Tibial nerve (tissue), 4 donors: Measurements from ENCODE around the gene TTC21B. TPM values are rescaled to one million over a fixed set of nuclear protein-coding genes. Genes with fewer than 3 reads are reported as not detected.

Source experiments
- DNase-seq, 2 donors: peaks; one replicate each; pipeline ENCODE4 v3.0.0-alpha.2; 2019; ENCODE audit warnings: low spot score in 2 of 2
- H3K27ac ChIP-seq, 4 donors: fragments of 200-600 bp; sonication (generic) in 3 of 4; one replicate each; pipeline ENCODE4 v1.5.1; 2017 to 2019; ENCODE audit warnings: mild to moderate bottlenecking in 1 of 4
- H3K27me3 ChIP-seq, 2 donors: fragments of 200-600 bp; sonication (generic) in 1 of 2; one replicate each; pipeline versions ENCODE4 v1.5.1 to v1.6.0; 2017 to 2019
- H3K36me3 ChIP-seq, 3 donors: fragments of 200-600 bp; sonication (generic); one replicate each; pipeline ENCODE4 v1.5.1; 2018 to 2019
- H3K4me1 ChIP-seq, 4 donors: fragments of 200-600 bp; sonication (generic) in 3 of 4; one replicate each; pipeline ENCODE4 v1.5.1; 2017 to 2019
- H3K4me3 ChIP-seq, 4 donors: fragments of 200-600 bp; sonication (generic) in 3 of 4; one replicate each; pipeline ENCODE4 v1.5.1; 2017 to 2019; ENCODE audit warnings: mild to moderate bottlenecking in 1 of 4, moderate library complexity in 1 of 4
- H3K9me3 ChIP-seq, 4 donors: fragments of 200-600 bp; sonication (generic) in 3 of 4; one replicate each; pipeline ENCODE4 v1.5.1; 2017 to 2019
- EP300 ChIP-seq, 2 donors: sonication (generic); formaldehyde crosslinking; IDR thresholded peaks; one replicate each; pipeline ENCODE4 v1.6.1; 2017; ENCODE audit warnings: antibody characterized with exemption in 2 of 2, mild to moderate bottlenecking in 1 of 2
- POLR2A ChIP-seq, 2 donors: fragments of 450-650 bp; IDR thresholded peaks; one replicate each; pipeline ENCODE4 v1.6.1; 2017; ENCODE audit warnings: antibody characterized with exemption in 2 of 2, mild to moderate bottlenecking in 2 of 2, moderate library complexity in 2 of 2
- WGBS, 2 donors: methylation state at CpG; one replicate each; pipeline ENCODE4 v1.1.5; 2018; 5-methylcytosine and 5-hydroxymethylcytosine counted together
- total RNA-seq, 4 donors: library from RNA; depleted of rRNA; stranded (reverse); fragments of >200 nt; gene quantifications; one replicate each; pipeline ENCODE4 v1.1.0, GENCODE V29; 2016
- TF ChIP-seq, protein P1 (sequence below), 5 experiments: fragments of 200-600 bp in 3 of 5; fragments of 450-650 bp in 2 of 5; sonication (generic) in 3 of 5; IDR thresholded peaks; one replicate each; pipeline ENCODE4 v1.5.1; 2016 to 2019; ENCODE audit warnings: antibody characterized with exemption in 5 of 5, mild to moderate bottlenecking in 3 of 5, moderate library complexity in 2 of 5

Gene TTC21B
- 10 to 100 TPM; 39.6 to 58.8 (median 55.9) TPM for total RNA-seq

DNA sequence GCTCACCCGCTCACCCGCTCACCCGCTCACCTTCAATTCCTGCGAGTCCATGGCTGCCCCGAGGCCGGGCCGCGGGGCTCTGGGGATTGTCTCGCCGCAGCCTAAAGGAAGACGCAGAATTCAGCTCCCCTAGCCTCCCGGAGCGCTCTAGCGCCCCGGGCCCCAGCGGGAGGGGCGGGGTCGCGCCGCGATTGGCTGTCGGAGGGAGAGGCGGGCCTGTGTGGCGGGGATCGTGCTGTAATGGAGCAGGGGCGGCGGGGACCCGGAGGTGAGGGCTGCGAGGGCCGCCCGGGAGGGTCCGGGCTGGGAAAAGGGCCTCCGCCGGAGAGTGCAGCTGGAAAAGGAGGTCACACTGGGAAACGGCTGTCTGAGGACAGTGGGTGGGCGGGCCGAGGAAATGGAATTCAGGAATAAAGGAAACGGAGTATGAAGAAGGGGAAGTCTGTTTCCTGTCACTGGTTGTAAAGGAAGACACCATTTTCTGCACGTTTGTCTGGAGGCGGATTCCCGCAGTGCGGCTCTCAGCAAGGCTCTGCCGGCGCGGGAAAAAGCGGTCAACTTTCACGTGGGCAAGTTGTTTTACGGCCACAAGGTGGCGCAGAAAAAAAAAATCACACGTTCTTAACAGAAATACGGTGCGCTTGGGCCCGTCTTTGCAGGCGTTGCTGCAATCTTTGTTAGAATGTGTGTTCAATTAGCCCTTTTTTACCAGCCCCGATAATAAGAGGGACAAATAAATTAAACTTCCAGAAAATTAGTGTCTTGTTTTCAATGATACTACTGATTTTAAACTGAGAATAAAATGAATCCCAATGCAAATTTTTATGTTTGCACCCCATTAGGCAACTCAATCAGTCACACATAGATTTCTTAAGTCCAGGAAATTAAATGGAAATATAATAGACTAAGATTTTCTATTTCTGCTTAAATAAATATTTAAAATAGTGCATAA, at the start of gene TTC21B:
TSS of gene TTC21B (minus strand) at position 122 of the 952 bp plus-strand sequence. CDS start at position 51, 71 bp downstream.
- TF ChIP-seq, protein P1, sequence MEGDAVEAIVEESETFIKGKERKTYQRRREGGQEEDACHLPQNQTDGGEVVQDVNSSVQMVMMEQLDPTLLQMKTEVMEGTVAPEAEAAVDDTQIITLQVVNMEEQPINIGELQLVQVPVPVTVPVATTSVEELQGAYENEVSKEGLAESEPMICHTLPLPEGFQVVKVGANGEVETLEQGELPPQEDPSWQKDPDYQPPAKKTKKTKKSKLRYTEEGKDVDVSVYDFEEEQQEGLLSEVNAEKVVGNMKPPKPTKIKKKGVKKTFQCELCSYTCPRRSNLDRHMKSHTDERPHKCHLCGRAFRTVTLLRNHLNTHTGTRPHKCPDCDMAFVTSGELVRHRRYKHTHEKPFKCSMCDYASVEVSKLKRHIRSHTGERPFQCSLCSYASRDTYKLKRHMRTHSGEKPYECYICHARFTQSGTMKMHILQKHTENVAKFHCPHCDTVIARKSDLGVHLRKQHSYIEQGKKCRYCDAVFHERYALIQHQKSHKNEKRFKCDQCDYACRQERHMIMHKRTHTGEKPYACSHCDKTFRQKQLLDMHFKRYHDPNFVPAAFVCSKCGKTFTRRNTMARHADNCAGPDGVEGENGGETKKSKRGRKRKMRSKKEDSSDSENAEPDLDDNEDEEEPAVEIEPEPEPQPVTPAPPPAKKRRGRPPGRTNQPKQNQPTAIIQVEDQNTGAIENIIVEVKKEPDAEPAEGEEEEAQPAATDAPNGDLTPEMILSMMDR (IDR thresholded peaks at IDR 0.05): peak; percentile 68 to 85 (median 78)
- TF ChIP-seq POLR2A (IDR thresholded peaks at IDR 0.05) (peak; percentile 14 to 80), EP300 (IDR thresholded peaks at IDR 0.05) (peak in 1 of 2 donors; percentile 89)
- 0 to 1% methylated on average over 37 to 49 of the region's 55 CpGs for WGBS, 2 donors

DNA sequence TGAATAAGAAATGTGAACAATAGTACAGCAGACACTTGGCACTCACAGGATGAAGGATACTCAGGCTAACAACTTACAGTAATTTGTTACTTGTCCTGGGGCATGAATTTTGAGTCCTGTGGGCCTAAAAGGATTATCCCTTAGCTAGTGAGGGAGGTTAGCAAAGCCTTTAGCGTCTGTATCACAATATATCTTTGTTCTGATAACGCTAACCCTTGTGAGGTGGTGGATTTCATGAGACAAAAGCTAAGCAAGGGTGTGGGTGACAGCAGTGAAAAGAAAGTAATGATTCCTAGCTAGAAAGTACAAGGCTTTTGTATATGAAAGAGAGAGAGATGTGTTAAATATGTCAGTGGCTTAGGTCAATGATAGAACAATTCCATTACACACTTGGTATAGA, 46.8 kb upstream of the TTC21B start:
- WGBS, 2 donors: 46 to 47% methylated on average over 2 of the region's 2 CpGs
- H3K4me3 ChIP-seq: no peak overlapping the region
- no peak for DNase-seq
- no peaks in the 10 kb centered on the region for H3K36me3 ChIP-seq
- H3K27ac ChIP-seq: no peak overlapping the region
- H3K27me3 ChIP-seq: no peaks in the 10 kb centered on the region
- H3K4me1 ChIP-seq: no peaks in the 10 kb centered on the region
- no peaks in the 10 kb centered on the region for H3K9me3 ChIP-seq
- TF ChIP-seq POLR2A (IDR thresholded peaks at IDR 0.05) (no peak), EP300 (IDR thresholded peaks at IDR 0.05) (no peak)
- TF ChIP-seq, protein P1 (IDR thresholded peaks at IDR 0.05): no peak

More for the DNA sequence above, at the start of gene TTC21B:
- Histone ChIP-seq H3K27me3 (no peaks in the 10 kb centered on the region), H3K4me3 (peak within 1 kb of the TSS; percentile 57 to 88 (median 87)), H3K9me3 (no peaks in the 10 kb centered on the region), H3K36me3 (peaks cover 0 to 5% (median 0%) of the 10 kb centered on the region in 3 donors), H3K27ac (peak within 1 kb of the TSS; percentile 64 to 93 (median 90)), H3K4me1 (peaks cover 0 to 47% (median 15%) of the 10 kb centered on the region in 4 donors)
- DNase-seq: peak; percentile 91 to 92

DNA sequence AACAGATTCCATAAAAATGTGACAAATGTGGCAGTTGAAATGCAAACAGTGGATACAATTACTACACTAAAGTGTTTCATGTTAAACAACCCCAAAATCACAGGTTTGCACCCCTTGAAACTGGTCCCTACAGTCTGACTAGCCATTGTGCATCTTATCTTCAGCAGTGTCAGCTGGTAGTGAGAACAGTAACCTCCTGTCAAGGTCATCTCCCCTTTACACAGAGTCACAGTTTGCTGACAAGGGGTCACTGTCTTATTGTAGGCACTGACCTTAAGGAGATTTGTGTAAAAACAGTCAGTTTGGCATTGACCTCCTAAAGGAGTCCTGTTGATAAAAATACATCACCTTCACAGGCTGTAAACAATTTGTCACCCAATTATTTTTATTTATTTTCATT, 37.3 kb upstream of the TTC21B start:
- no peak overlapping the region for H3K27ac ChIP-seq
- no peaks in the 10 kb centered on the region for H3K36me3 ChIP-seq
- TF ChIP-seq EP300 (IDR thresholded peaks at IDR 0.05) (no peak), POLR2A (IDR thresholded peaks at IDR 0.05) (no peak)
- TF ChIP-seq, protein P1 (IDR thresholded peaks at IDR 0.05): no peak
- H3K27me3 ChIP-seq: no peaks in the 10 kb centered on the region
- peaks cover 0 to 6% (median 0%) of the 10 kb centered on the region in 4 donors for H3K9me3 ChIP-seq
- no peak for DNase-seq
- no peak overlapping the region for H3K4me3 ChIP-seq
- no peaks in the 10 kb centered on the region for H3K4me1 ChIP-seq

- 25 to 37% methylated on average over 1 of the region's 1 CpG for WGBS, 2 donors
These were observed 36.3 kb upstream of the TTC21B start for GRCh38 chr2:165989851-165990250.

More at GRCh38 chr2:165989851-165990250, 36.3 kb upstream of the TTC21B start:
- no peak for DNase-seq
- Histone ChIP-seq H3K4me3 (no peak overlapping the region), H3K27ac (no peak overlapping the region), H3K9me3 (peaks cover 0 to 6% (median 0%) of the 10 kb centered on the region in 4 donors), H3K4me1 (no peaks in the 10 kb centered on the region), H3K36me3 (no peaks in the 10 kb centered on the region), H3K27me3 (no peaks in the 10 kb centered on the region)
- TF ChIP-seq EP300 (IDR thresholded peaks at IDR 0.05): no peak
- TF ChIP-seq POLR2A (IDR thresholded peaks at IDR 0.05): no peak
- TF ChIP-seq, protein P1 (IDR thresholded peaks at IDR 0.05): no peak
